Measurements from ENCODE around the gene YOD1.

Gene YOD1

GRCh38 chr1:207051191-207051943, at the start of gene YOD1:
TSS of gene YOD1 (minus strand) at chr1:207051208. CDS start at chr1:207051030, 178 bp downstream.
- peak; percentile 60 for DNase-seq (ENCODE audit: low spot score)

GRCh38 chr1:207097871-207098324, 46.9 kb upstream of the YOD1 start:
- DNase-seq (ENCODE audit: low spot score): no peak

GRCh38 chr1:207093944-207094343, 42.9 kb upstream of the YOD1 start:
- no peak for DNase-seq (ENCODE audit: low spot score)

- no peak for DNase-seq (ENCODE audit: low spot score)
Observed at GRCh38 chr1:207091200-207091908, 40.3 kb upstream of the YOD1 start.

GRCh38 chr1:207089627-207090355, 38.8 kb upstream of the YOD1 start:
- DNase-seq (ENCODE audit: low spot score): no peak

GRCh38 chr1:207088701-207089626, 38.0 kb upstream of the YOD1 start, which contains the start of gene C4BPB:
TSS of gene C4BPB (plus strand) at chr1:207088860. CDS start at chr1:207089532, 672 bp downstream.
- no peak for DNase-seq (ENCODE audit: low spot score)

- DNase-seq (ENCODE audit: low spot score): no peak
Observed at GRCh38 chr1:207088161-207088560, 37.2 kb upstream of the YOD1 start.

- DNase-seq (ENCODE audit: low spot score): no peak
Observed at GRCh38 chr1:207085887-207086286, 34.9 kb upstream of the YOD1 start.

- DNase-seq (ENCODE audit: low spot score): peak; percentile 61
Observed at GRCh38 chr1:207084701-207085180, 33.7 kb upstream of the YOD1 start.

GRCh38 chr1:207084232-207084631, 33.2 kb upstream of the YOD1 start:
- DNase-seq (ENCODE audit: low spot score): no peak

- DNase-seq (ENCODE audit: low spot score): no peak
Observed at GRCh38 chr1:207081806-207082205, 30.8 kb upstream of the YOD1 start.

GRCh38 chr1:207081088-207081487, 30.1 kb upstream of the YOD1 start:
- DNase-seq (ENCODE audit: low spot score): no peak

- DNase-seq (ENCODE audit: low spot score): no peak
Observed at GRCh38 chr1:207079706-207080241, 28.8 kb upstream of the YOD1 start.

- no peak for DNase-seq (ENCODE audit: low spot score)
Observed at GRCh38 chr1:207078578-207079132, 27.6 kb upstream of the YOD1 start.

GRCh38 chr1:207077470-207078377, 26.7 kb upstream of the YOD1 start:
- DNase-seq (ENCODE audit: low spot score): peak; percentile 85

- DNase-seq (ENCODE audit: low spot score): no peak
Observed at GRCh38 chr1:207077012-207077411, 26.0 kb upstream of the YOD1 start.

- peak; percentile 27 for DNase-seq (ENCODE audit: low spot score)
Observed at GRCh38 chr1:207076181-207076955, 25.4 kb upstream of the YOD1 start.

GRCh38 chr1:207073906-207074820, 23.2 kb upstream of the YOD1 start:
- no peak for DNase-seq (ENCODE audit: low spot score)

Measured in AG20443 (cell line).